Stimulated activated naive CD8-positive, alpha-beta T cell treated with anti-CD3 and anti-CD28 coated beads, Interleukin-15, Interleukin-2, amounts not matched to agents 100 ng/mL and 50 ng/mL, for 24 hours (primary cell): ENCODE measurements around the gene CNTNAP2.

ENCODE experiments used
- H3K27ac Mint-ChIP-seq: one replicate; pipeline ENCODE4 v1.8.0; 2021; ENCODE audit warnings: mild to moderate bottlenecking, mixed read lengths
- H3K27me3 Mint-ChIP-seq: one replicate; pipeline ENCODE4 v1.8.0; 2021; ENCODE audit warnings: mixed read lengths
- H3K36me3 Mint-ChIP-seq: one replicate; pipeline ENCODE4 v1.8.0; 2021; ENCODE audit warnings: low read depth, mixed read lengths
- H3K4me1 Mint-ChIP-seq: one replicate; pipeline ENCODE4 v1.8.0; 2021; ENCODE audit warnings: low read depth, mixed read lengths
- H3K4me3 Mint-ChIP-seq: one replicate; pipeline ENCODE4 v1.8.0; 2021; ENCODE audit warnings: mild to moderate bottlenecking, mixed read lengths
- H3K9me3 Mint-ChIP-seq: one replicate; pipeline ENCODE4 v1.8.0; 2021; ENCODE audit warnings: mixed read lengths

The CNTNAP2 gene

GRCh38 chr7:147937428-147937827 lies 1820.8 kb downstream of the CNTNAP2 start:
- Mint-ChIP-seq H3K36me3 (no peaks in the 10 kb centered on the region), H3K27ac (no peak overlapping the region), H3K4me1 (no peaks in the 10 kb centered on the region), H3K27me3 (no peaks in the 10 kb centered on the region), H3K9me3 (no peaks in the 10 kb centered on the region), H3K4me3 (no peak overlapping the region)

GRCh38 chr7:147941381-147941780 lies 1824.8 kb downstream of the CNTNAP2 start:
- H3K9me3 Mint-ChIP-seq: peaks cover 5% of the 10 kb centered on the region
- no peak overlapping the region for H3K4me3 Mint-ChIP-seq
- H3K27me3 Mint-ChIP-seq: no peaks in the 10 kb centered on the region
- H3K4me1 Mint-ChIP-seq: no peaks in the 10 kb centered on the region
- H3K27ac Mint-ChIP-seq: no peak overlapping the region
- H3K36me3 Mint-ChIP-seq: no peaks in the 10 kb centered on the region

GRCh38 chr7:147944321-147944720 lies 1827.7 kb downstream of the CNTNAP2 start:
- Mint-ChIP-seq H3K36me3 (no peaks in the 10 kb centered on the region), H3K4me1 (no peaks in the 10 kb centered on the region), H3K9me3 (peaks cover 5% of the 10 kb centered on the region), H3K27me3 (no peaks in the 10 kb centered on the region), H3K27ac (no peak overlapping the region), H3K4me3 (no peak overlapping the region)

- H3K36me3 Mint-ChIP-seq: no peaks in the 10 kb centered on the region
- no peaks in the 10 kb centered on the region for H3K27me3 Mint-ChIP-seq
- no peaks in the 10 kb centered on the region for H3K4me1 Mint-ChIP-seq
- H3K27ac Mint-ChIP-seq: no peak overlapping the region
- no peak overlapping the region for H3K4me3 Mint-ChIP-seq
- peaks cover 11% of the 10 kb centered on the region for H3K9me3 Mint-ChIP-seq
Observed at GRCh38 chr7:147952918-147953317, 1836.3 kb downstream of the CNTNAP2 start.

- Mint-ChIP-seq H3K4me1 (no peaks in the 10 kb centered on the region), H3K4me3 (no peak overlapping the region), H3K36me3 (no peaks in the 10 kb centered on the region), H3K27ac (no peak overlapping the region), H3K27me3 (no peaks in the 10 kb centered on the region), H3K9me3 (peaks cover 3% of the 10 kb centered on the region)
Observed at GRCh38 chr7:147968046-147968610, 1851.5 kb downstream of the CNTNAP2 start.

- no peak overlapping the region for H3K27ac Mint-ChIP-seq
- H3K4me1 Mint-ChIP-seq: no peaks in the 10 kb centered on the region
- H3K4me3 Mint-ChIP-seq: no peak overlapping the region
- no peaks in the 10 kb centered on the region for H3K9me3 Mint-ChIP-seq
- H3K36me3 Mint-ChIP-seq: no peaks in the 10 kb centered on the region
- no peaks in the 10 kb centered on the region for H3K27me3 Mint-ChIP-seq
Observed at GRCh38 chr7:147971606-147972110, 1855.1 kb downstream of the CNTNAP2 start.

- H3K4me1 Mint-ChIP-seq: no peaks in the 10 kb centered on the region
- H3K36me3 Mint-ChIP-seq: no peaks in the 10 kb centered on the region
- no peaks in the 10 kb centered on the region for H3K9me3 Mint-ChIP-seq
- H3K27ac Mint-ChIP-seq: no peak overlapping the region
- H3K27me3 Mint-ChIP-seq: no peaks in the 10 kb centered on the region
- H3K4me3 Mint-ChIP-seq: no peak overlapping the region
Observed at GRCh38 chr7:147978201-147978600, 1861.6 kb downstream of the CNTNAP2 start.

- Mint-ChIP-seq H3K36me3 (no peaks in the 10 kb centered on the region), H3K4me1 (no peaks in the 10 kb centered on the region), H3K27me3 (no peaks in the 10 kb centered on the region), H3K27ac (no peak overlapping the region), H3K9me3 (no peaks in the 10 kb centered on the region), H3K4me3 (no peak overlapping the region)
Observed at GRCh38 chr7:147978651-147979050, 1862.0 kb downstream of the CNTNAP2 start.

- H3K27ac Mint-ChIP-seq: no peak overlapping the region
- H3K36me3 Mint-ChIP-seq: no peaks in the 10 kb centered on the region
- no peak overlapping the region for H3K4me3 Mint-ChIP-seq
Observed at GRCh38 chr7:147980826-147981813, 1864.5 kb downstream of the CNTNAP2 start.

GRCh38 chr7:147982307-147982706 lies 1865.7 kb downstream of the CNTNAP2 start:
- Mint-ChIP-seq H3K36me3 (no peaks in the 10 kb centered on the region), H3K4me3 (no peak overlapping the region), H3K27me3 (no peaks in the 10 kb centered on the region), H3K4me1 (no peaks in the 10 kb centered on the region), H3K9me3 (no peaks in the 10 kb centered on the region), H3K27ac (no peak overlapping the region)

More at GRCh38 chr7:147980826-147981813, 1864.5 kb downstream of the CNTNAP2 start:
- H3K27me3 Mint-ChIP-seq: no peaks in the 10 kb centered on the region
- no peaks in the 10 kb centered on the region for H3K9me3 Mint-ChIP-seq
- H3K4me1 Mint-ChIP-seq: no peaks in the 10 kb centered on the region

- H3K27me3 Mint-ChIP-seq: no peaks in the 10 kb centered on the region
- no peak overlapping the region for H3K4me3 Mint-ChIP-seq
- H3K36me3 Mint-ChIP-seq: no peaks in the 10 kb centered on the region
- no peak overlapping the region for H3K27ac Mint-ChIP-seq
- no peaks in the 10 kb centered on the region for H3K9me3 Mint-ChIP-seq
- H3K4me1 Mint-ChIP-seq: no peaks in the 10 kb centered on the region
Observed at GRCh38 chr7:147984265-147984664, 1867.7 kb downstream of the CNTNAP2 start.

- Mint-ChIP-seq H3K4me3 (no peak overlapping the region), H3K27me3 (no peaks in the 10 kb centered on the region), H3K4me1 (no peaks in the 10 kb centered on the region), H3K9me3 (no peaks in the 10 kb centered on the region), H3K27ac (no peak overlapping the region), H3K36me3 (no peaks in the 10 kb centered on the region)
Observed at GRCh38 chr7:147990079-147990478, 1873.5 kb downstream of the CNTNAP2 start.

- Mint-ChIP-seq H3K4me3 (no peak overlapping the region), H3K36me3 (no peaks in the 10 kb centered on the region), H3K4me1 (no peaks in the 10 kb centered on the region), H3K9me3 (no peaks in the 10 kb centered on the region), H3K27me3 (no peaks in the 10 kb centered on the region), H3K27ac (no peak overlapping the region)
Observed at GRCh38 chr7:147990942-147991341, 1874.3 kb downstream of the CNTNAP2 start.

- no peak overlapping the region for H3K27ac Mint-ChIP-seq
- H3K9me3 Mint-ChIP-seq: no peaks in the 10 kb centered on the region
- no peak overlapping the region for H3K4me3 Mint-ChIP-seq
- no peaks in the 10 kb centered on the region for H3K36me3 Mint-ChIP-seq
- H3K4me1 Mint-ChIP-seq: no peaks in the 10 kb centered on the region
- H3K27me3 Mint-ChIP-seq: no peaks in the 10 kb centered on the region
Observed at GRCh38 chr7:147992698-147993097, 1876.1 kb downstream of the CNTNAP2 start.

- Mint-ChIP-seq H3K9me3 (no peaks in the 10 kb centered on the region), H3K4me1 (no peaks in the 10 kb centered on the region)
Observed at GRCh38 chr7:147997636-147998035, 1881.0 kb downstream of the CNTNAP2 start.

More at GRCh38 chr7:147997636-147998035, 1881.0 kb downstream of the CNTNAP2 start:
- H3K27ac Mint-ChIP-seq: no peak overlapping the region
- no peaks in the 10 kb centered on the region for H3K27me3 Mint-ChIP-seq
- no peak overlapping the region for H3K4me3 Mint-ChIP-seq
- no peaks in the 10 kb centered on the region for H3K36me3 Mint-ChIP-seq
